B cell (primary cell): Measurements from ENCODE around the gene CMPK2. TPM values are rescaled to one million over a fixed set of nuclear protein-coding genes. Genes with fewer than 3 reads are reported as not detected.

Source experiments
- ATAC-seq: fragments of 200-7000 bp; cut with Tn5 transposase; one replicate; pipeline ENCODE4 v1.10.0; 2021; ENCODE audit warnings: low read depth, mild to moderate bottlenecking, moderate number of reproducible peaks, moderate library complexity
- CTCF ChIA-PET: fragments of 350-600 bp; sonication (Branson Sonifier 250); formaldehyde crosslinking; loops from one replicate; lab custom pipeline; 2021; ENCODE audit warnings: antibody characterized with exemption, inconsistent platforms; lab: Charles Lee
- POLR2A ChIA-PET: fragments of 350-600 bp; sonication (Branson Sonifier 250); formaldehyde crosslinking; loops from one replicate; lab custom pipeline; 2021; ENCODE audit warnings: antibody characterized with exemption; lab: Charles Lee
- DNase-seq: peaks from one replicate; pipeline ENCODE4 v3.0.0; 2013
- H2AFZ ChIP-seq: 2 replicates; pipeline ENCODE4 v1.6.1; 2012; ENCODE audit warnings: mild to moderate bottlenecking, low read depth, low read length; ENCODE audit not compliant: insufficient read depth, poor library complexity, severe bottlenecking
- H3K27ac ChIP-seq, 2 donors: 1 replicate in 1 of 2; 2 replicates in 1 of 2; pipeline ENCODE4 v1.5.1; 2012 to 2013; ENCODE audit warnings: low read length in 2 of 2, mild to moderate bottlenecking in 2 of 2, moderate library complexity in 1 of 2
- H3K27me3 ChIP-seq, 4 experiments: fragments of 200-600 bp in 1 of 4; sonication (generic) in 1 of 4; replicated peaks in 1 of 4; 1 replicate in 2 of 4; 2 replicates in 2 of 4; pipeline versions ENCODE4 v1.6.1 to v1.7.0; 2013 to 2016; ENCODE audit warnings: low read length in 3 of 4, mild to moderate bottlenecking in 2 of 4, mixed read lengths in 1 of 4, moderate library complexity in 1 of 4; ENCODE audit not compliant: insufficient read depth in 4 of 4, control insufficient read depth in 3 of 4; ENCODE audit errors: control extremely low read depth in 1 of 4
- H3K36me3 ChIP-seq, 2 experiments: replicated peaks in 1 of 2; 1 replicate in 1 of 2; 2 replicates in 1 of 2; pipeline versions ENCODE4 v1.6.1 to v1.7.1; 2013; ENCODE audit warnings: low read length in 1 of 2; ENCODE audit not compliant: insufficient read depth in 2 of 2, control insufficient read depth in 1 of 2; ENCODE audit errors: control extremely low read depth in 1 of 2, extremely low read depth in 1 of 2
- H3K4me1 ChIP-seq, 2 donors: fragments of 200-600 bp in 1 of 2; sonication (generic) in 1 of 2; 1 replicate in 1 of 2; 2 replicates in 1 of 2; pipeline versions ENCODE4 v1.5.1 to v1.6.1; 2013 to 2017; ENCODE audit warnings: low read length in 2 of 2; ENCODE audit not compliant: control insufficient read depth in 2 of 2, insufficient read depth in 2 of 2
- H3K4me2 ChIP-seq: replicated peaks from 2 replicates; pipeline ENCODE3; 2012; ENCODE audit warnings: mild to moderate bottlenecking, low read depth, low read length; ENCODE audit not compliant: poor library complexity, severe bottlenecking
- H3K4me3 ChIP-seq, 5 experiments: fragments of 200-600 bp in 1 of 5; sonication (generic) in 1 of 5; 1 replicate in 3 of 5; 2 replicates in 2 of 5; pipeline versions ENCODE4 v1.5.1 to v1.7.0; 2011 to 2016; ENCODE audit warnings: low read length in 4 of 5, mild to moderate bottlenecking in 4 of 5, low read depth in 2 of 5, control low read depth in 1 of 5, moderate library complexity in 1 of 5; ENCODE audit not compliant: insufficient read depth in 1 of 5; ENCODE audit errors: control extremely low read depth in 1 of 5, extremely low read depth in 1 of 5
- H3K79me2 ChIP-seq: fragments of 200-600 bp; sonication (generic); one replicate; pipeline ENCODE4 v1.6.0; 2016; ENCODE audit warnings: low read length; ENCODE audit not compliant: control insufficient read depth, insufficient read depth
- H3K9ac ChIP-seq: fragments of 200-600 bp; sonication (generic); 2 replicates; pipeline ENCODE4 v1.6.1; 2017; ENCODE audit warnings: mild to moderate bottlenecking, low read length, moderate library complexity
- H3K9me3 ChIP-seq, 3 donors: one replicate each; pipeline versions ENCODE4 v1.6.1 to v1.7.1; 2013; ENCODE audit warnings: low read length in 2 of 3; ENCODE audit not compliant: control insufficient read depth in 2 of 3, insufficient read depth in 1 of 3; ENCODE audit errors: control extremely low read depth in 1 of 3
- H4K20me1 ChIP-seq: 2 replicates; pipeline ENCODE4 v1.6.0; 2012; ENCODE audit warnings: mild to moderate bottlenecking, low read length; ENCODE audit not compliant: insufficient read depth, control insufficient read depth, poor library complexity, severe bottlenecking
- H3K27ac Mint-ChIP-seq: one replicate; pipeline ENCODE4 v1.8.0; 2021; ENCODE audit warnings: mixed read lengths
- H3K27me3 Mint-ChIP-seq: one replicate; pipeline ENCODE4 v1.8.0; 2021; ENCODE audit warnings: mixed read lengths
- H3K4me1 Mint-ChIP-seq: one replicate; pipeline ENCODE4 v1.8.0; 2021; ENCODE audit warnings: mixed read lengths
- H3K4me3 Mint-ChIP-seq: one replicate; pipeline ENCODE4 v1.8.0; 2021; ENCODE audit warnings: mixed read lengths
- H3K9me3 Mint-ChIP-seq: one replicate; pipeline ENCODE4 v1.8.0; 2022; ENCODE audit warnings: mixed read lengths; ENCODE audit not compliant: insufficient read depth
- CTCF ChIP-seq: fragments of 200-600 bp; IDR thresholded peaks from one replicate; pipeline ENCODE4 v1.8.0; 2022; ENCODE audit warnings: antibody characterized with exemption, mild to moderate bottlenecking
- EZH2 ChIP-seq: IDR thresholded peaks from 2 replicates; pipeline ENCODE4 v1.6.1; 2012; ENCODE audit warnings: borderline replicate concordance, low read depth, mild to moderate bottlenecking, moderate library complexity, low read length; ENCODE audit not compliant: insufficient read depth, poor library complexity, severe bottlenecking
- WGBS: methylation state at CpG from one replicate; pipeline ENCODE4 v1.1.5; 2013; ENCODE audit warnings: missing lambda C conversion rate; ENCODE audit not compliant: insufficient coverage; 5-methylcytosine and 5-hydroxymethylcytosine counted together
- intact Hi-C: fragments of 100-400 bp; cut with micrococcal nuclease; formaldehyde crosslinking; loops from one replicate; pipeline ENCODE4 v1.10.0; 2022
- polyA plus RNA-seq: library from polyadenylated mRNA; depleted of rRNA; stranded (reverse); fragments of >200 nt; gene quantifications from 2 replicates; pipeline ENCODE4 v1.2.3, GENCODE V29; 2012
- total RNA-seq, 2 donors: library from RNA; stranded (reverse); fragments of 120-200 nt in 1 of 2; gene quantifications; 1 replicate in 1 of 2; 2 replicates in 1 of 2; pipeline versions ENCODE4 v1.2.3 to v1.2.4, GENCODE V29; 2013 to 2022

The CMPK2 gene
- total and polyA plus RNA-seq, 2 donors (not counting 1 experiment from before 2014, with no cell fraction given), result 1.2 to 2.9 TPM

GRCh38 chr2:6814312-6814711 lies 51.4 kb downstream of the CMPK2 start:
- Mint-ChIP-seq H3K4me1 (no peaks in the 10 kb centered on the region), H3K4me3 (no peak overlapping the region), H3K9me3 (peaks cover 2% of the 10 kb centered on the region), H3K27me3 (peaks cover 19% of the 10 kb centered on the region), H3K27ac (no peak overlapping the region)
- Histone ChIP-seq H3K79me2 (no peaks in the 10 kb centered on the region), H3K9me3 (no peaks in the 10 kb centered on the region), H3K4me3 (no peak overlapping the region), H3K4me1 (no peaks in the 10 kb centered on the region), H3K27ac (no peak overlapping the region), H4K20me1 (no peaks in the 10 kb centered on the region), H3K9ac (no peak overlapping the region), H2AFZ (no peak overlapping the region), H3K27me3 (peaks cover 0 to 12% (median 2%) of the 10 kb centered on the region in 4 experiments), H3K4me2 (no peak overlapping the region), H3K36me3 (no peaks in the 10 kb centered on the region)
- DNase-seq, result no peak
- WGBS, result 78% methylated on average over 10 of the region's 10 CpGs
- ChIA-PET POLR2A (no interaction called here), CTCF (no interaction called here)
- ATAC-seq, result no peak
- intact Hi-C loops, result no loop called here
- TF ChIP-seq EZH2, result no peak
- TF ChIP-seq CTCF, result no peak

- Histone ChIP-seq H3K4me3 (no peak overlapping the region), H4K20me1 (no peaks in the 10 kb centered on the region), H3K4me2 (no peak overlapping the region), H3K27ac (no peak overlapping the region), H3K27me3 (peaks cover 0 to 12% (median 2%) of the 10 kb centered on the region in 4 experiments), H3K4me1 (peaks cover under 1 to 3% of the 10 kb centered on the region in 2 donors), H3K79me2 (no peaks in the 10 kb centered on the region), H2AFZ (no peak overlapping the region), H3K9me3 (no peaks in the 10 kb centered on the region), H3K9ac (no peak overlapping the region), H3K36me3 (no peaks in the 10 kb centered on the region)
- Mint-ChIP-seq H3K4me1 (peaks cover 1% of the 10 kb centered on the region), H3K27ac (no peak overlapping the region), H3K27me3 (peaks cover 22% of the 10 kb centered on the region), H3K9me3 (peaks cover 2% of the 10 kb centered on the region), H3K4me3 (no peak overlapping the region)
- no peak for TF ChIP-seq EZH2
- POLR2A ChIA-PET, result no interaction called here
- DNase-seq (no peak), ATAC-seq (no peak)
- intact Hi-C loops, result no loop called here
- WGBS, result 100% methylated on average over 1 of the region's 2 CpGs
- CTCF ChIA-PET, result no interaction called here
Measured at GRCh38 chr2:6813573-6813972, 52.1 kb downstream of the CMPK2 start.
